ENCODE data around the gene GNPTG. TPM values are rescaled to one million over a fixed set of nuclear protein-coding genes. Genes with fewer than 3 reads are reported as not detected.

The GNPTG gene
- total RNA-seq, 2 donors from 2014 or later: 99.6 to 132 TPM

GRCh38 chr16:1403733-1404132, 52.0 kb downstream of the GNPTG start:
- H3K27me3 ChIP-seq (replicated peaks; ENCODE audit: insufficient read depth): no peaks in the 10 kb centered on the region
- DNase-seq (ENCODE audit: low spot score): no peak
- no peak overlapping the region for H3K4me3 ChIP-seq
- intact Hi-C loops (cut with DNase I): no loop called here
- peaks cover 3% of the 10 kb centered on the region for H3K4me1 ChIP-seq (replicated peaks)
- 87% methylated on average over 14 of the region's 14 CpGs for WGBS
- TF ChIP-seq CTCF (IDR thresholded peaks at IDR 0.05) (no peak), POLR2A (IDR thresholded peaks at IDR 0.05) (no peak), POLR2AphosphoS5 (IDR thresholded peaks at IDR 0.05) (no peak)
- H3K9me3 ChIP-seq: no peaks in the 10 kb centered on the region
- no peak overlapping the region for H3K27ac ChIP-seq
- peaks cover 4 to 15% of the 10 kb centered on the region in 2 donors for H3K36me3 ChIP-seq

GRCh38 chr16:1407753-1408152, 56.0 kb downstream of the GNPTG start:
- Histone ChIP-seq H3K4me1 (replicated peaks) (peaks cover 3% of the 10 kb centered on the region), H3K4me3 (peak overlapping the region; percentile 12 to 32), H3K27ac (peak overlapping the region in 1 of 2 donors; percentile 20), H3K27me3 (replicated peaks; ENCODE audit: insufficient read depth) (no peaks in the 10 kb centered on the region), H3K9me3 (no peaks in the 10 kb centered on the region), H3K36me3 (peaks cover 0 to 7% of the 10 kb centered on the region in 2 donors)
- no peak for DNase-seq (ENCODE audit: low spot score)
- intact Hi-C loops (cut with DNase I): loop anchor here (5.0 kb wide), 1 partner anchor 50 kb away; no protein-coding TSS in a partner anchor
- no peak for TF ChIP-seq POLR2AphosphoS5 (IDR thresholded peaks at IDR 0.05)
- TF ChIP-seq CTCF (IDR thresholded peaks at IDR 0.05): no peak
- no peak for TF ChIP-seq POLR2A (IDR thresholded peaks at IDR 0.05)
- 23% methylated on average over 10 of the region's 11 CpGs for WGBS

GRCh38 chr16:1408171-1408837, 56.6 kb downstream of the GNPTG start:
- 3% methylated on average over 38 of the region's 42 CpGs for WGBS
- intact Hi-C loops (cut with DNase I): loop anchor here (5.0 kb wide), 1 partner anchor 51 kb away; no protein-coding TSS in a partner anchor

GRCh38 chr16:1412847-1413246, 61.1 kb downstream of the GNPTG start:
- 82% methylated on average over 2 of the region's 2 CpGs for WGBS
- intact Hi-C loops (cut with DNase I): loop anchor here (10.0 kb wide), 1 partner anchor 202 kb away; the partner anchor contains the start of genes CRAMP1 and IFT140
- Histone ChIP-seq H3K4me1 (replicated peaks) (no peaks in the 10 kb centered on the region), H3K27ac (no peak overlapping the region), H3K9me3 (no peaks in the 10 kb centered on the region), H3K36me3 (peaks cover 0 to 3% of the 10 kb centered on the region in 2 donors), H3K27me3 (replicated peaks; ENCODE audit: insufficient read depth) (no peaks in the 10 kb centered on the region), H3K4me3 (no peak overlapping the region)
- DNase-seq (ENCODE audit: low spot score): no peak
- TF ChIP-seq CTCF (IDR thresholded peaks at IDR 0.05): no peak
- no peak for TF ChIP-seq POLR2A (IDR thresholded peaks at IDR 0.05)
- TF ChIP-seq POLR2AphosphoS5 (IDR thresholded peaks at IDR 0.05): no peak

More at GRCh38 chr16:1408171-1408837, 56.6 kb downstream of the GNPTG start:
- Histone ChIP-seq H3K36me3 (peaks cover 0 to 3% of the 10 kb centered on the region in 2 donors), H3K4me1 (replicated peaks) (peaks cover 3% of the 10 kb centered on the region), H3K4me3 (peak overlapping the region; percentile 12 to 32), H3K9me3 (no peaks in the 10 kb centered on the region), H3K27me3 (replicated peaks; ENCODE audit: insufficient read depth) (no peaks in the 10 kb centered on the region), H3K27ac (peak overlapping the region; percentile 20 to 37)
- DNase-seq (ENCODE audit: low spot score): peak; percentile 93
- TF ChIP-seq CTCF (IDR thresholded peaks at IDR 0.05) (no peak), POLR2AphosphoS5 (IDR thresholded peaks at IDR 0.05) (peak; percentile 95)

Other genes starting within 250 kb of the GNPTG start
- 100 to 1,000 TPM in 1 of 2 donors, 10 to 100 TPM in 1; 32.5 to 111 TPM for gene CACNA1H, start 198.8 kb upstream of the GNPTG start, total RNA-seq
- gene TPSG1, start 126.7 kb upstream of the GNPTG start, total RNA-seq: not detected
- 10 to 100 TPM; 31.8 to 78.7 TPM for gene TPSB2, start 121.7 kb upstream of the GNPTG start, total RNA-seq
- 10 to 100 TPM; 17.7 to 33.6 TPM for gene TPSAB1, start 111.2 kb upstream of the GNPTG start, total RNA-seq
- 1 to 10 TPM in 1 of 2 donors, under 1 TPM in 1; 0.82 to 1.9 TPM for gene TPSD1, start 95.9 kb upstream of the GNPTG start, total RNA-seq
- gene UBE2I, start 42.3 kb upstream of the GNPTG start, total RNA-seq: 100 to 1,000 TPM in 1 of 2 donors, 10 to 100 TPM in 1; 58.2 to 110 TPM
- 10 to 100 TPM; 12.1 to 41.6 TPM for gene BAIAP3, start 18.3 kb upstream of the GNPTG start, total RNA-seq
- 100 to 1,000 TPM; 108 to 148 TPM for gene TSR3, start 53 bp upstream of the GNPTG start, total RNA-seq
- gene UNKL, start 62.8 kb downstream of the GNPTG start, total RNA-seq: 10 to 100 TPM; 32.6 to 96.7 TPM
- 10 to 100 TPM; 12.3 to 24.0 TPM for gene UQCC4, start 68.8 kb downstream of the GNPTG start, total RNA-seq
- 10 to 100 TPM; 26.0 to 45.2 TPM for gene PERCC1, start 79.1 kb downstream of the GNPTG start, total RNA-seq
- gene CCDC154, start 92.6 kb downstream of the GNPTG start, total RNA-seq: 1 to 10 TPM in 1 of 2 donors, not detected in 1; 5.7 TPM
- 100 to 1,000 TPM in 1 of 2 donors, 10 to 100 TPM in 1; 51.9 to 108 TPM for gene CLCN7, start 123.1 kb downstream of the GNPTG start, total RNA-seq
- gene PTX4, start 137.0 kb downstream of the GNPTG start, total RNA-seq: 1 to 10 TPM in 1 of 2 donors, not detected in 1; 2.2 TPM
- 10 to 100 TPM; 35.1 to 53.5 TPM for gene TELO2, start 141.4 kb downstream of the GNPTG start, total RNA-seq
- 10 to 100 TPM; 20.7 to 33.9 TPM for gene TMEM204, start 181.7 kb downstream of the GNPTG start, total RNA-seq